GM21737 (cell line): ENCODE measurements around the gene ENO4.
A peak's percentile ranks its signal among the peaks of the same experiment; 100 is the strongest.

Source experiments
- ATAC-seq: cut with Tn5 transposase; IDR thresholded peaks from one replicate; pipeline ENCODE4 v1.9.1; 2021; ENCODE audit warnings: mild to moderate bottlenecking, moderate library complexity; ENCODE audit not compliant: unreplicated experiment

The ENO4 gene

GRCh38 chr10:116829711-116830110 is 19.6 kb upstream of the ENO4 start:
- no peak for ATAC-seq

GRCh38 chr10:116831086-116831485 is 18.2 kb upstream of the ENO4 start:
- no peak for ATAC-seq

GRCh38 chr10:116831790-116832189 is 17.5 kb upstream of the ENO4 start:
- ATAC-seq: no peak

DNA sequence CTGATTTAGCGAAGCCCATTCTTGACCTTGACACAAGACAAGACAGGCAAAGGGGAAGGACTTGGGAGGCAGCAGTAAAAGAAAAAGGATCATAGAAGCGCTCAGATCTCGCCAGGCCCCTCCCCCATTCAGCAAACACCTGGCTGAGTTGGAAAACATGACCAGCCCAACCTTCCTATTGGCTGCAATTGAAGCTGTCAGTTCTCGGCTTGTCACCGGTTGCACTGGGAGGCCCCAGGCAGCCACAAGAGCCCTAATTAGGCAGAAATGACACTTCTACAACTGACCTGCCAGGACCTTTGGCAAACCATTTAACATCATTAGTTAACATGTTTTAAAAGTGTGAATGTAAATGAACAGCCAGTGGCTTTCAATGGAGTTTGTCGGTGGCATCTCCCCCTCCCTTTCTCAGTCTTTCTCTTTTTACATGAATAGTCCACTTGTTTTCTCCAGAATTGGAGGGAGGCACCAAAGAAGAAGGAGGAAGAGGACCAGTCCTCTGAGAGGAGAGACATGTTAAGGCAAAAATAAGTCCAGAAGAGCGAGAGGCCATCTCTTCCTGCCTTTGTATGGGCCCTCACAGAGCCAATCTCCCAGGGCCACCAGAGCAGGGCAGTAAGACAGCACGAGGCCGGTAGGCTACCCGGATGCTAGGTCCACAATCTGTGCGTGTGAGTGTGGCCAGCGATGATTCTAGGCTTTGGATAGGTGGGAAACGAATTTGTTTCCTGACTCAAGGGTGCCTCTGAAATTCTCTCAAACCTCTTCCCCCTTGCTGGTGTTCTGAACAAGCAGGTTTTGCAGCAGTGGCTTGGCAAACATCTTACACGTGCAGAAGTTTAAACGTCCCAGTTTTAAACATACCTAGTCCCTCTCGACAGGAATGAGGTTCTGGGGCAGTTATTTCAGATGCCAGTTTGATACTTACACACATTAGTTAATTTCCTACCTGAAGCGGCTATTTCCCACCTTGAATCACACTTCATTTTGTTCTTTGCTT is 15.0 kb upstream of the ENO4 start:
- no peak for ATAC-seq

DNA sequence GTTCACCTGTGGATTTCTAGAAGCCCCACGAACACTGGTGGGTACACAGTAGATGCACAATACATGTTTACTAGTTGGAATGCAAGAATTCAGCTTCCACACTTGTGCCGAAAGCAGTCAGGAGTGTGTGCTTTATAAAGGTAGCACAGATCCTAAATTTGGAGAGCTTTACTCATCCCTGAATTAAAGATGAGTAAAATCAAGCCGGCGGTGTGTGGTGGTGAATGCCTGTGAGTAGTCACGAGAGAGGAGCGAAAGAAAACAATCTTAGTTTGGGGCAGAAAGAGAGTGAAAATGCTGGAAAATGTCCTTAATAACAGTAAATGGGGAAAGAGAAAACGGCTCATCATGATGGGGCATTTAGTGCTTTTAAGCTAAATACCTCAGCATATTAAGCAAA is 13.6 kb upstream of the ENO4 start:
- no peak for ATAC-seq

DNA sequence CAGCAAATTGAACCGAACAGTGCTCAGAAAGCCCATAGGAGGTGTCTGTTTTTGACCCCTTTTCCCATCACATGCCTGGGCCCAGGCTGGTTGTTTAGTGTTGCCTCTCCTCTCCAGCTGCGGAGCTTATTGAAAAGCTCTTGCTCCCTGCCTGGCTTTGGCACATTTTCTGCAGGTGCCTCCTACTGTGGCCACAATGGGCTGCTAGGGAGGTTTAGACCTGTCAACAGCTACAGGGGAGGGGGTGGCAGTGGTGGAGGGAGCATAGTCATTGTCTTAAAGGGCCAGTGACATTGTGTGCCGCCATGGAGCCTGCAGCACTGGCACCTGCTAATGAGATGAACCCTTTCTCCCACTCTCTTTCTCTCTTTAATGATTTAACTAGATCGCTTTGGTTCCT is 13.2 kb upstream of the ENO4 start:
- ATAC-seq: no peak

DNA sequence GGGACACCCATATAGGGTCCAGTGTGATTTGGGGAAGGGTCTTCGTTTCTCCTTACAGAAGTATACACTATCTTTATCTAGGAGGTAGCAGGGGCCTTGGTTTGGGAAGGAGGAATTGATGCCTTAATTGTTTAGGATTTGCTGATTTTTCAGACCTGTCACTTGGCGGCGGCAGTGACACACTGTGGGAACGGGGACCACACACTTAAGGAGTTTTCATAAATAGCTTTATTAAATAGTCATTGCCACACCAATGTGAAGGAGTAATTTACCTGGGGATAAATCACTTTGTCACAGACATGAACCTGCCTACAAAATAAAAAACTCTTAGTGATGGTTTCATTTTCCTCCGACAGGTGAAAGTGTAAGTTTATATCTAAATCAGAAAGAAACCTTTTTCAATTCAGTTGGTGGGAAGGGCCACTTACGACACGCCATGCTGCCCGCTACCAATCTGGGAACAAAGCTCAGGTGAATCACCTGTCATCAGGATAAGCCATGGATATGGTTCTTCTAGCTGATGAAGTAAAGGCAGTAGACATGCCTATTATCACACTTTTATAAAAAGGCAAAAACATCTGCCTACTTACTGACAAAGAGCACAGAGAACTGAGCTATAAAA is 12.3 kb upstream of the ENO4 start:
- no peak for ATAC-seq

GRCh38 chr10:116838143-116838725 is 11.1 kb upstream of the ENO4 start:
- ATAC-seq: no peak

DNA sequence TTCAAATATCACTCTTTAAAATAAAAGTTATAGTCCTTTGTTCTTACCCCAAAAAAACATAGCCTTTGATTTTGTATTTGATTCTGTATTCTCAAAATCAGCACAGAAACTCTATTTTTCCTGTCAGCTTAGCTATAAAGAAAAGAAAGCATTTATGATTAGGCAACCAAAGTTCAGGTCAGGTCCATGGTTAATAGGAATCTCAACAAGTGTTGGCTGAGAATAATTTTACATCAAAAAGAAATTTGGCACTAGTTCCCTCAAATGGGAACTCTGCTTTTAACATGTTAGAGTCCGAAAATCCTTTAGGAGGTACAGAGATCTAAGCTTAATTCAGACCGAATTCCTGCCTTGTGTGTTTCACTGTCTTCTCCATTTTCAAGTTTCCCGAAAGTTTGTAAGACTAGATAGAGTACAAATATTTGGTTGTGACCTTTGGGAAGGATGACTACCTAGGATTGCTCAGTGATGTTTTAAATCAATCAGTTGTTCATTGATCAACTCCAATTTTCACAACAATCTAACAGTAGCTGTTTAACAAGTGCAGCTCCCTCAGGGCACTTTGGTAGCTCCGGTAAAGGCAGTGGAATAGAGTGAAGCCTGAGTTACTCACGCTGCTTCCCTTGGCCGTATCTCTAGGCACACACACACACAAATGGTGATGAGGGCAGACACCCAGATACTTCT is 8.8 kb upstream of the ENO4 start:
- no peak for ATAC-seq

DNA sequence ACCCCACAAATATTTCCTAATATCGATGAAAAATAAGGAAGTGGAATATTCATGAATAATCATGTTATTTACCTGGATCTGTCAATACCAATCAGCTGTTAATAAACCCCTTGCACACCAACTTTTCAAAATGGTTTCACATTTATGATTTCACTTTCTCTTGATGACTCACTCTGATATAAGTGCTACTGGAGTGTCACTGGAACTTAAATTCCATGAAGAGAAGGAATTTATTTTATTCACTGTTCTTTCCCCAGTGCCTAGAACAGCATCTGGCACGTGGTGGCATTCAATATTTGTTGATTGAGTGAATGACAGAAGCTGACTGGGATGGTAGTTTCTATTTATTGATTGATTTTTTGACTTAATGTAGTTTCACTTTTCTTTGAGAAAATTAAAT is 3.5 kb upstream of the ENO4 start:
- no peak for ATAC-seq

DNA sequence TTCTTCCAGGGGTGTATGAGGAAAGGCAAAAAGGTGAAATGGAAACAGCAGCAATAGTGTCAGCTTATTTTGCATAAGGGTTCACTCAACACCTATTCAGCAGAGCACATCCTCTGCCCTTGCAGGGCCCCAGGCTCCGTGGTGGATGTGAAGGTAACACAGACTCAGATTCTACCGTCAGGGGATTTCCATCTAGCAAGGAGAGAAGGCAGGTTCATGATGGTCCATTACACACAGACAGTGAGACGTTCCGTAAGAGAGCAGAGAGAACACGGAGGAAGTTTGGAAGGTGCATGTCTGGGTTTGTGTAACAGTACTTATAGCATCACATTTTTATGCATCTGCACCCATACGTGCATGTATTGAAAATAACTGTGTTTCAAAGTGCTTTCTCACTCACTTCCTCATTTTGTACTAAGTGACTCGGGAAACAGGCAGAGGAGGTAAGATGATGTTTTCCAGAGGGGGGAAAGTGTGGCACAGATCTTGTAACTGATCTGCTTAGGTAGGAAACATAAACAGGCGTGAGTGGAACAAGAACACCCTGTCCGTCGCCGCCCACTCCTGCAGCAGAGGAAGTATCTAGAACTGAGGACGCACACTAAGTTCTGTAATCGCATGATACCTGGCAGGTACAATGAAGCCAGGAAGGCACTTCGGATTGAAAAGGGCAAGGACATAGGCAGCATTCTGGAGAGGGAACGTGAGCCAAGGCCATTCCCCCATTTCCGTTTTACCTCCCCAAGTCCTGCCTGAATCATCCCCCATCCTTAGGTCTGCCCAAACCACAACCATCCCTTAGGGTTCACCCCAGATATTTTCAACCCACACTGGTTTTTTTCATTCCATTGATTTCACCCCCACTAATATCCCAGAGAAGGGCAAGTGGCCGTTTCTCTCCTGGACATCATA is 1.0 kb upstream of the ENO4 start:
- ATAC-seq: peak; percentile 67

GRCh38 chr10:116848944-116849247 is 403 bp upstream of the ENO4 start:
- no peak for ATAC-seq

GRCh38 chr10:116850058-116850611 is 836 bp downstream of the ENO4 start:
- no peak for ATAC-seq

GRCh38 chr10:116852246-116852645 is 2.9 kb downstream of the ENO4 start:
- ATAC-seq: no peak

DNA sequence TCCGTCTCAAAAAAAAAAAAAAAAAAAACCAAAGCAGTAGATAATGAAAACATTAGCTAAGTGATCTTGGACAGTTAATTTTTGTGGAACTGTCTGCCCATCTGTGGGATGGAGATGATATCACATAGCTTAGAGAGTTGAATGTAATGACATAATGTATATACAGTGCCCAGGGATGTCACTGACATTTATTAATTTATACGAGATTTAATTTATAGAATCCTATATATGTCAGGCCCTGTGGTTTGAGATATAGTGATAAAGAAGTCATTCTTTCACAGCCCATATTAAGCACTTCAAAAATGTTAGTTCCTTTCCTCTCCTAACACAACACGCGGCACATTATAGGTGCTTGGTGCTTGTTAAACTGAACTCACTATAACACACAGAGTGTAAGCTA is 4.0 kb downstream of the ENO4 start:
- no peak for ATAC-seq

DNA sequence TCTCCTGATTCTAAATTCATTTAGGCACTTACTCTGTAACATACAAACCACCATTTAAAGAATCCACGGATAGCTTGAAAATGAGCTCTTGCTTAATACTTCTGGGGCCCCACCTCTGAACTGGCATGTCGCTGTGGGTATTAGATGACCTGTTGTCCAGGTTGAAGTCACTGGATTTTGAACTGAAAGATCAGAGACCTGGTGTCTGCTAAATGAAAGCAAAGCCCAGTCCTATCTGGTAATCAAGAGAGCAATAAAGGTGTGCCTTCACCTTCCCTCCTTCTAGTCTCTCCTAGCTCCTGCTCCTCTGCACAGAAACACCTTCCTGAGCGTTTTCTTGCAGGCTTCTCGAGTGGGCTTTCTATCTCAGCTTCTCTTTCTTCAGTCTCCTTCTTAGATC is 4.4 kb downstream of the ENO4 start:
- no peak for ATAC-seq

- ATAC-seq: no peak
Measured at GRCh38 chr10:116857156-116857555, 7.9 kb downstream of the ENO4 start.

- no peak for ATAC-seq
Measured at GRCh38 chr10:116861796-116862195, 12.5 kb downstream of the ENO4 start.

GRCh38 chr10:116864436-116864835 is 15.1 kb downstream of the ENO4 start:
- no peak for ATAC-seq

GRCh38 chr10:116866066-116866465 is 16.8 kb downstream of the ENO4 start:
- ATAC-seq: no peak
